GM12874 (cell line): ENCODE data around the gene NOD1.

Source experiments
- CTCF ChIP-seq: IDR thresholded peaks from 2 replicates; pipeline ENCODE4 v1.5.1; 2011; ENCODE audit warnings: low read depth, mild to moderate bottlenecking, control low read depth, low read length, moderate library complexity; ENCODE audit not compliant: insufficient read depth

NOD1 gene

GRCh38 chr7:30470163-30470770 lies 8.3 kb downstream of the NOD1 start:
- TF ChIP-seq CTCF, result no peak

GRCh38 chr7:30469303-30469702 lies 9.3 kb downstream of the NOD1 start:
- TF ChIP-seq CTCF, result no peak

- no peak for TF ChIP-seq CTCF
Observed at GRCh38 chr7:30468791-30469190, 9.8 kb downstream of the NOD1 start.

GRCh38 chr7:30468041-30468440 lies 10.5 kb downstream of the NOD1 start:
- TF ChIP-seq CTCF, result no peak

- no peak for TF ChIP-seq CTCF
Observed at GRCh38 chr7:30467271-30467670, 11.3 kb downstream of the NOD1 start.

GRCh38 chr7:30466266-30466665 lies 12.3 kb downstream of the NOD1 start:
- TF ChIP-seq CTCF, result no peak

- no peak for TF ChIP-seq CTCF
Observed at GRCh38 chr7:30465811-30466180, 12.8 kb downstream of the NOD1 start.
